ENCODE data around the gene TUFM.
"Not testable (repeated sequence)": the region's sequence is repeated elsewhere in the genome, so short reads cannot be mapped to it uniquely, and the experiment has no call there.

The TUFM gene

DNA sequence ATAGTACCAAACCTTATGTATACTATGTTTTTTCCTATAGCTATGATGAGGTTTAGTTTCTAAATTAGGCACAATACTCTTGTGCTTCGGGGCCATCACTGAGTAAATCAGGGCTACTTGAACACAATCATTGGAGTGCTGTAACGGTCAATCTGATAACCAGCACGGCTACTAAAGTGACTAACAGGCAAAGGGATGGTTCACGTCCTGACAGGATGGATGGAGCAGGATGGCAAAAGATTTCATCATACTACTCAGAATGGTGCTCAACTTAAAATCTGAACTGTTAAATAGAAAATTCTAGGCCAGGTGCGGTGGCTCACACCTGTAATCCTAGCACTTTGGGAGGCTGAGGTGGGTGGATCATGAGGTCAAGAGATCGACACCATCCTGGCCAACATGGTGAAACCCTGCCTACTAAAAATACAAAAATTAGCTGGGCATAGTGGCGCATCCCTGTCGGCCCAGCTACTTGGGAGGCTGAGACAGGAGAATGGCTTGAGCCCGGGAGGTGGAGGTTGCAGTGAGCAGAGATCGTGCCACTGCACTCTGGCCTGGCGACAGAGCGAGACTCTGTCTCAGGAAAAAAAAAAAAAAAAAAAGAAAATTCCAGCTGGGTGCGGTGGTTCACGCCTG lies 7.0 kb downstream of the TUFM start:
- no peak for DNase-seq (ENCODE audit: low read depth, low spot score)

DNA sequence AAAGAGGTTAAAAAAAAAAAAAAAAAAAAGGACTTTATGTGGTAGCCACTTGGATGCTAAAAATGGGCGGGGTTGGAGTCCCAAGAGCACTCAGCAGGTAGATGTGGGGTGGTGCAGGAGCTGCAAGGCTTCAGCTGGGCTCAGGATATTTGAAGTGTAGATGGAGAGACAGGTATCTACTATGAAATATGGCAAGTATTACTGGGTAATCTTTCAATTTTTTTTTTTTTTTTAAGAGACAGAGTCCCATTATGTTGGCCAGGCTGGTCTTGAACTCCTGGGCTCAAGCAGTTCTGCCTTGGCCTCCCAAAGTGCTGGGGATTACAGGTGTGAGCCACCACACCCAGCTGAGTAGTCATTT lies 7.6 kb downstream of the TUFM start:
- DNase-seq (ENCODE audit: low read depth, low spot score): no peak

DNA sequence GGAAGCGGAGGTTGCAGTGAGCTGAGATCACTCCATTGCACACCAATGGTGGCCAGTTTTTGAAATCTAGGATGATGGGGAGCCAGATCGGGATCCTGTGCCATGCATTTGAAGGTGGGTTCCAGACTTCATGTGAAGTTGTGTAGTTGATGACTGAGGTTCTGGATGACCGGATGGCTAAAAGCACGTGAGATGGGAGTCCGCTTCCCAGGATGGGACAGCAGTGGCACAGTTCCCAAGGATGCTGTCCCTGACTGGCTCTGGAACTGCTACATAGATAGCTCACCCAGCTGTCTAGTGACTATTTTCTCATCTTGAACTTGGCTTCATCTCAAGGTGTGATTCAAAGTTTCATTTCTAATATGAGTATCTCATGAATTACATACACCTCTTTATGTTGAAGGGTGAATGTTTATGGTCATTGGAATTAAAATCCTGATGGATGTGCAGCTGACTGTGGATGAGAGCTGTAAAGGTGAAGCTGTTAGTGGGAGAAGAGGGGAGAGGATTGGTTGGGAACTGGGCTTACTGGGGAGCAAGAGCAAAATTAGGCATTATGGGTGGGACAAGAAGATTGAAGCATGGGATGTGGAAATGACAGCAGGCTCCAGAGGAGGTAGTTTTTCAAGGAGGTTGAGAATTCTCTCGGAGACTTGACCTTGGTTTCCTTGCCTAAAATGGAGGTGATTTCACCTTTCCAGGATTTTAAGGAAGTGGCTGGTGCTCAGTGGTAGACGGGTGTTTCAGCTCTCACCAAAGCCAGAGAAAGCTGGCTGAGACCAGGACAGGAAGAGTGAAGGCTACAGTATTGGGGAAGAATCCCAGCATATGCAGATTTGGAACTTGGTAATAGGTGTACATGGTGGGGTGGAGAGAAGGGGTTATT lies 8.2 kb downstream of the TUFM start:
- no peak for DNase-seq (ENCODE audit: low read depth, low spot score)

DNA sequence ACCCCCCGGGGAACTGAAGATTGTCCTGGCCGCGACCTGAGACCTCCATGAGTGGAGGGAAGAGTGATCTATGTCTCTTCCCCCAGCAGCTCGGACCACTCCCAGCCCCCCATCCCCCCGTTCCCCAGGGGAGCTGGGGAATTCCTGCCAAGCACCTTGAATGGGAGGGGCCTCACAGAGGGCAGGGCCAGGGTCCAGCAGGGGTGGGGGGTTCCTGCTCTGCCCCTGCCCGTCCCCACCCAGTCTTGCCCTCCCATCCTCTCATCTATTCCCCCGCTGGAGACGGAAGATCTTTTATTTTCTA lies 9.4 kb downstream of the TUFM start:
- DNase-seq (ENCODE audit: low read depth, low spot score): no peak

DNA sequence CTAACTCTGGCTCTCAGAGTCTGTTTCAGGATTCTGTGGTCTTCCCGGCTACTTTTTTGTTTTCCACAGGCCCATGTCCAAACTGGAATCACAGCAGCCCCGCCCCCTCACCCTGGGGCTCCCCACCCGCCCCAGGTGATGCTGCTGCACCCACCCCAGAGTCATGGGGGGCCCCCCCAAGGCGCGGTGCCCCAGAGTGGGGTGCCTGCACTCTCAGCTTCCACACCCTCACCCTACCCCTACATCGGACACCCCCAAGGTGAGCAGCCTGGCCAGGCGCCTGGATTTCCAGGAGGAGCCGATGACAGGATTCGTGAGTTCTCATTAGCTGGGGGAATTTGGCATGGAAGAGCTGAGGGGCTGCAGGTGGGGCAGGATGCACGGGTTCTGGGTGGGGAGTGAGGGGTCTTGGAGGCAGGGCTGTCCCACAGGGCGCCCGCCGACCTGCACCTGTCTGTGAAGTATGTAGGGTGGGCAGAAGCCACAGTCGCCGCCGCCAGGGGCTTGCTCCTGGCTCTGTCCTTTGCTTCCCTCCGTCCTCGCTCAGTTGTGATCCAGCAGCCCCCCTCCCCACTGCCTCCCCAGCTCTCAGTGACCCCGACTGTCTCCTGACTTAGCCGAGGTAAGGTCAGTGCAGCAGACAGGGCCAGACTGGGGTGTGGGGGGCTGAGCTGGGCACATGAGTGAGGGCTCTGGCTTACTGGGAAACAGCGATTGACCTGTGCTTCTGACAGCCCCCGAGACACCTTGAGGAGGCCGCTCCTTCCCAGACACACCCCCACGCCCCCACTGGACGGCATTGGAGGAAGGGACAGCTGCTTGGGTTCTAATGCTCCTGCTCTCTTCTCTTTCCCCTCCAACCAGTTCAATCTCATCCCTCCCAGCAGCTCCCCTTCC lies 10.0 kb downstream of the TUFM start:
- no peak for DNase-seq (ENCODE audit: low read depth, low spot score)

DNA sequence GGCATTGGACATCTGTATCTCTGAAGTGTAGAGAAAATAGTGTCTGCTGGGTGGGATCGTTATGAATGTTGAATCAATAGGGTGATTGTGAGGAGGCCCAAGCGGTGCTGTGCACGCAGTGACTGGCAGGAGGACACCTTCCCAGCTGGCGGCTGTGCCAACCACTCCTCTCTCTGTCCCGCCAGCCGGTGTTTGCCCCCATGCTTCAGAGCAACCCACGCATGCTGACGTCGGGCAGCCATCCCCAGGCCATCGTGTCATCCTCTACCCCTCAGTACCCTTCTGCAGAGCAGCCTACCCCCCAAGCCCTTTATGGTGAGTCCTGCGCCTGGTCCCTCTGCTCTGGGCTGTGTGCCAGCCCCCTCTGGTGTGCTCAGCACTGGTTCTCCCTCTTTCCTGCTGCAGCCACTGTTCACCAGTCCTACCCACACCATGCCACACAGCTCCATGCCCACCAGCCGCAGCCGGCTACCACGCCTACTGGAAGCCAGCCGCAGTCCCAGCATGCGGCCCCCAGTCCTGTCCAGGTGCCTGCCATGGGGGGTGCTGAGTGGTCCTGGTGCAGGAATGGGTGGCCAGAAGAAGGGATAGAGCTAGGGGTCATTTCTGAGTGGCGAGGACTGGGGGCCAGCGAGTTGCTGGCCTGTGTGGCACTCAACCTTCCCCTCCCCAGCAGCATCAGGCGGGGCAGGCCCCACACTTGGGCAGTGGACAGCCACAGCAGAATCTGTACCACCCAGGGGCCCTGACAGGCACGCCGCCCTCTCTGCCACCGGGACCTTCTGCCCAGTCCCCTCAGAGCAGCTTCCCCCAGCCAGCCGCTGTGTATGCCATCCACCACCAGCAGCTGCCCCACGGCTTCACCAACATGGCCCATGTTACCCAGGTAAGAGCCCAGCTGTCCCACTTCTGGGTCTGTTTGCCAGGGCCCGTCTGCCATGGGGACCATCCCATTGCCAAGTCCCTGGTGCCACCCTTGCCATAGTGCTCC lies 11.0 kb downstream of the TUFM start:
- no peak for DNase-seq (ENCODE audit: low read depth, low spot score)

DNA sequence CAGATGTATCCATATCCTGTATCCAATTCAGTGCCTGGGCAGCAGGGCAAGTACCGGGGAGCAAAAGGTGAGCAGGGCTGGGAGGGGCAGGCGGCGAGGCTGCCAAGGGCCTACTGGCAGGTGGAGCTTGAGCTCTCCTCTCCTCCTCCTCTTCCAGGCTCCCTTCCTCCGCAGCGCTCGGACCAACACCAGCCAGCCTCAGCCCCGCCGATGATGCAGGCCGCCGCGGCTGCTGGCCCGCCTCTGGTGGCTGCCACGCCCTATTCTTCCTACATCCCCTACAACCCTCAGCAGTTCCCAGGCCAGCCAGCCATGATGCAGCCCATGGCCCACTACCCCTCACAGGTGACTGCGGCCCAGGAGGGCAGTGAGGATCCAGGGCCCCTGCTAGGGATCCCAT lies 11.8 kb downstream of the TUFM start:
- no peak for DNase-seq (ENCODE audit: low read depth, low spot score)

DNA sequence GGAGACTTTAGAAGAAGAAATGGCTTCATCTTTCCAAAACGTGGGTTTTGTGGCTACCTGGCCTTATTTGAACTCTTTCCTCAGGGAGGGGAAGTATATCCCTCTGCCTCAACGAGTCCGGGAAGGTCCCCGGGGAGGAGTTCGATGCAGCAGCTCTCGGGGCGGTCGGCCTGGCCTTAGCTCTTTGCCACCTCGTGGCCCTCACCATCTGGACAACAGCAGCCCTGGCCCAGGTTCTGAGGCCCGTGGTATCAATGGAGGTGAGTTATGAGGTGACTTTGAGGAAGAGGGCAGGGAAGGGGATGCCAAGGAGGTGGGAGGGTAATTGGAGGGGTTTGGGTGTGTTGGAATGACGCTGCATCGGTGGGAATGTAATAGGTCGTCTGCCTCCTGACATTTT lies 15.6 kb downstream of the TUFM start:
- DNase-seq (ENCODE audit: low read depth, low spot score): no peak

DNA sequence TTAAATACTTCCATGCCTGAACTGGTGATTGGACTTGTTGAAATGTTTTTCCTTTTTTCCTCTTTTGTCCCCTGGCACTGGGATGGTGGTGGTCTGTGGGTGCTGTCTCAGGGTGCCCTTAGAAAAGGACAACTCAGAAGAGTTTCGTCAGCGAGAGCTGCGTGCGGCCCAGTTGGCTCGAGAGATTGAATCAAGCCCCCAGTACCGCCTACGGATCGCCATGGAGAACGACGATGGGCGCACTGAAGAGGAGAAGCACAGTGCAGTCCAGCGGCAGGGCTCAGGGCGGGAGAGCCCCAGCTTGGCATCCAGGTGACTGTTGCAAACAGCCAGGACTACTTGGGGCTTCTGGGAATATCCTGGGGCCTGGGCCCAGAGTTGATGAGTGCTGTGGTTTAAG lies 16.4 kb downstream of the TUFM start:
- DNase-seq (ENCODE audit: low read depth, low spot score): no peak

DNA sequence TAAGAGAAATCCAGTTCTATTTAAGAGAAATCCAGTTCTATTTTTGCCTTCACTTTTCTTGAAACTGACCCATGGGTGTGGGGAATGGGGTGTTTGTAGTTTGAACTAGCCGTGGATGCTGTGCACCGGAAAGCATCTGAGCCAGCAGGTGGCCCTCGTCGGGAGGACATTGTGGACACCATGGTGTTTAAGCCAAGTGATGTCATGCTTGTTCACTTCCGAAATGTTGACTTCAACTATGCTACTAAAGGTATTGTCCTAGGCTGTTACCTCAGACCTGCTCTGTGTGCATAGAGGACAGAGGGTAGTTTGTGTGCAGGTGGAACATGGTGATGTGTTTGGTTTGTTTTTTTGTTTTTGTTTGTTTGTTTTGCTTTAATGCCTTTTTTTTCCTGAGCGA lies 20.0 kb downstream of the TUFM start:
- peak; percentile 17 for DNase-seq (ENCODE audit: low read depth, low spot score)

DNA sequence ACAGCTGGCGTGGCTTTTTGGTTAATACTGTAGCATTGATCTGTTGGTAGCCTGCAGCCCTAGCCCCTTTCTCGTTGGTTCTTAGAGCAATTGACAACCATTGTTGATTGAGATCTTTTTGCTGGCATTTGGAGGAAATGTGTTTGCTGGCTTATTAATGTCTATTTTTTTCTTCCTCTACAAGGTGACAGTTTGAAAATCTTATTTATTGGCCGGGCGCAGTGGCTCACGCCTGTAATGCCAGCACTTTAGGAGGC lies 21.5 kb downstream of the TUFM start:
- DNase-seq (ENCODE audit: low read depth, low spot score): no peak

DNA sequence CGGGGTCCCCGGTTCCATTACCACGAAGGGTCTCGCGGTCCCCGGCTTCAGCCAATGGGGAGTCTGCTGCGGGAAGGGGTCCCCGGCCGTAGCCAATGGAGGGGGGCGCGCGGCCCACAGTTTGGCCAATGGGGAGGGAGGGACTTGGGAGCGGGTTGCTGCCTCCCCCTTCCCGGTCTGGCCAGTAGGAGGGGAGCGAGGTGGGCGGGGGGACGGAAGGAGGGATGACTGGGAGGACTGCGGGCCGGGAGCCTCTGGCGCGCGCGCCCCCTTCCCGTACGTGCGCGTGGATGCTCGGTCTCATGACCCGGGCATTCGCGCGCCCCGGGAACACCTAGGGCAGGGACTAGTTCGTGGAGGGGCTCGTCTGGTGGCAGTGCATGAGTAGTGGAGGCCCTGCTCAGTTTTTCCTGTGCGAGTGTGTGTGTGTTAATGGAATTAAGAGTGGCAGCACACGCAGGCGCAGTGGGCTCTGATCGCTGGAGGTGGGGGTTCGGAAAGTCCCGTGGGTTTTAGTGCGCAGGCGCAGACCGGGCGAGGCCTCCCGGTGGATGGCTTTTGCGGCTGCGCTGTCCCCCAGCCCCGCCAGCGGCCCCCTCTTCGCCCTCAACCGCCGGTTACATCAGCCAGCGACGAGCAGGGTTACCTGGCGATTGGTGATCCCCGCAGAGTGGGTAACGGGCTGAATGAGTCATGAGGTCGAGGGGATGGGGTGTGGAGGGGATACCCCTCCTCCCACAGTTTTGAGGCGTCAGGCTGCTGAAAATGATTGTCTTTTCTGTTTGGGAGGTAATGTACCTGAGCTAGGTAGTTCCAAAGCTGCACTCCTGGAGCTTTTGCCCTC lies 22.1 kb downstream of the TUFM start:
- DNase-seq (ENCODE audit: low read depth, low spot score): peak; percentile 99

DNA sequence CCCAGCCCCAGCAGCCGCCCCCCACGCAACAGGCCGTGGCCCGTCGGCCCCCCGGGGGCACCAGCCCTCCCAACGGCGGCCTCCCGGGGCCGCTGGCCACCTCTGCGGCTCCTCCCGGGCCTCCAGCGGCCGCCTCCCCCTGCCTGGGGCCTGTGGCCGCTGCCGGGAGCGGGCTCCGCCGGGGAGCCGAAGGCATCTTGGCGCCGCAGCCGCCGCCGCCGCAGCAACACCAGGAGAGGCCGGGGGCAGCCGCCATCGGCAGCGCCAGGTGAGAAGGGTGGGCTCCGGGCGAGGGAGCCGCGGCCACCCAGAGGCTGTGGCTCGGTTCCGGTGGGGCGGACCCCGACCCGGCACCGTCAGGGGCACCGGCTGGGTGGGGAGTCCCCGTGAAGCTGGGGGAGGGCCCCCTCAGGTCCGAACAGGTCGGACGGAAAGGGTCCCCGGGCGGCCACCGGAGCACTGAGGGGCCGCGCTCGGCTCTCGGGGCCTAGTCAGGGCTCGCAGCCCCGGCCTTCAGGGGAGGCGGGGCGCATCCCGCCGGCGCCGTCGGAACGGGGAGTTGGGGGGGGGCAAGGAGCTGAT lies 22.8 kb downstream of the TUFM start:
- peak; percentile 48 for DNase-seq (ENCODE audit: low read depth, low spot score)

DNA sequence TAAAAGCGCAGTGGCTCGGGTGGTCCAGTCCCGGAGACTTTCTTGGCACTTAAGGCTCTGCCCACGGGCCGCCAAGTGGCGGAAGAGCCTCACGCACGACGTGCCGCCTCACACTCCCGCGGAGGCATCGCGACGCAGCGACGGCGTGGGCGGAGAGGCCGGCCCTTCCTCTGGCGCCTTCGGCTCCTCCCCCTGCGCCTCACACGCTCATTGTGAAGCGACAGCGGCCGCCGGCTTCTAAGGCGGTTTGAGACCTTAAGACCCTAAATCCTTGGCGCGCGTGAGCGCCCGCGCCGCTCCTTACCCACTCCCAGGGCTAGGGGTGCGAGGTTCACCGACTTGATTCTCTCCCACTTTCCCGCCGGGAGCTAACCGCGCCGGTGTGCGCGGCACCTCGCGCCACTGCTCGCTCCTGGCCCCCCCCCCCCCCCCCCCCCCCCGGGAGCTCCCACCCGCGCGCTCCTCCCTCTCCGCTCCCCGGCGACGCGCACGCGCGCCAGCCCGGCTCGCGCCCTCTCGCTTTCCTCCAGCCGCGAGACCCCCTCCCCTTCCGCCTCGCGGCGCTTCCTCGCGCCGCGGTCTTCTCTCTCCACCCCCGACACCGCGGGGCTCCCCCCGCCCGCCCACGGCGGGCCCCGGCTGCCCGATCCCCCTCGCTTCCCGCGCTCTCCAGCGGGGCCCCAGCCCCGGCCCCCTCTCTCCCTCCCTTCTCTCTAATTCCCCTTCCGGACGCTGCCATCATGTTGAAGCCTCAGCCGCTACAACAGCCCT lies 23.4 kb downstream of the TUFM start, which contains the start of gene ATXN2L:
TSS of gene ATXN2L (plus strand) at position 480 of the 771 bp plus-strand sequence. CDS start at position 741, 261 bp downstream.
- peak; percentile 98 for DNase-seq (ENCODE audit: low read depth, low spot score)

DNA sequence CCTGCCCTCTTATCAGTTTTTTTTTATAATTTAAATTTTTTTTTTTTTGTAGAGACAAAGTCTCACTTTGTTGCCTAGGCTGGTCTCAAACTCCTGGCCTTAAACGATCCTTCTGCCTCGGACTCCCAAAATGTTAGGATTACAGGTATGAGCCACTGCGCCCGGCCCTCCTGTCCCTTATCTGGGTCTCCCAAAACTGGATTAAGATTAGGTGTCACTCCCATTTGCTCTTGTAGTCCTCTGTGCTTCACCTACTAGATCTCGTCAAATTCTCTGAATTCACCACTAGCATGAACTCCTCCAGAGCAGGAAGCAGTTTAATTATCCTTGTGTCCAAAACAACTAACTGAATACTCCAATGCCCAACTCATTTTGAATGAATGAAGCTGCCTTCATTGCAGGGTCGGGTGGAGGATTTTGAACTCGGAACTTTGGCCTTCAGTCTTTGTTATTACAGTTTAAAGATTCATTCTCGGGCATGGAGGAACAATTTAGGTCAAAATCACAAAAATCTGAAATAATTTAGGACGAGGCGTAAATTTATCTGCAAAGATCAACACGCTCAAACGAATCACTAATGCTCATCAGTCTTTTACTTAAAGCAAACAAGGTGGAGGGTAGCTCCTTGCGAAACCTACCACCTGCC lies 24.2 kb downstream of the TUFM start:
- no peak for DNase-seq (ENCODE audit: low read depth, low spot score)

DNA sequence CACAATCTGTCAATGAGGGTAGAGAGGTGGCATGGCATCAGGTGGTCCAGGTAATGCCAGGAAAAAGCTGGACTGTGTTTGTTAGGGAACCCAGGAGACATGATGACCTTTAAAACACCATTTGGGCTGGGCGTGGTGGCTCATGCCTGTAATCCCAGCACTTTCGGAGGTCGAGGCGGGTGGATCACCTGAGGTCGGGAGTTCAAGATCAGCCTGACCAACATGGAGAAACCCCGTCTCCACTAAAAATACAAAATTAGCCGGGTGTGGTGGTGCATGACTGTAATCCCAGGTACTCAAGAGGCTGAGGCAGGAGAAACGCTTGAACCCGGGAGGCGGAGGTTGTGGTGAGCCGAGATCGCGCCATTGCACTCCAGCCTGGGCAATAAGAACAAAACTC lies 25.6 kb downstream of the TUFM start:
- DNase-seq (ENCODE audit: low read depth, low spot score): not testable (repeated sequence)

DNA sequence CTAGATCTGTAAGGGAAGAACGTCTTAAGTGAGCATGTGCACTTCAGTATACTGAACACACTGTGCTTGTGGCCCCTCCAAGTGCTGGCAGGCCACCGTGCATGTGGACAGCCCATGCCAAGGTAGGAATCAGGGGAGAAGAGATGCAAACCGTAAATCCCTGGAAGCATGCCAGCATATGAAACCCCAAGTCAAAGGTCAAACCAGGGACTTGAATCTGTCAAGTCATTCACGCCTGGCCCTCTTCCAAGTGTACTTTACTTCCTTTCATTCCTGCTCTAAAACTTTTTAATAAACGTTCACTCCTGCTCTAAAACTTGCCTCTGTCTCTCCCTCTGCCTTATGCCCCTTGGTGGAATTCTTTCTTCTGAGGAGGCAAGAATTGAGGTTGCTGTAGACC lies 26.1 kb downstream of the TUFM start:
- DNase-seq (ENCODE audit: low read depth, low spot score): no peak

DNA sequence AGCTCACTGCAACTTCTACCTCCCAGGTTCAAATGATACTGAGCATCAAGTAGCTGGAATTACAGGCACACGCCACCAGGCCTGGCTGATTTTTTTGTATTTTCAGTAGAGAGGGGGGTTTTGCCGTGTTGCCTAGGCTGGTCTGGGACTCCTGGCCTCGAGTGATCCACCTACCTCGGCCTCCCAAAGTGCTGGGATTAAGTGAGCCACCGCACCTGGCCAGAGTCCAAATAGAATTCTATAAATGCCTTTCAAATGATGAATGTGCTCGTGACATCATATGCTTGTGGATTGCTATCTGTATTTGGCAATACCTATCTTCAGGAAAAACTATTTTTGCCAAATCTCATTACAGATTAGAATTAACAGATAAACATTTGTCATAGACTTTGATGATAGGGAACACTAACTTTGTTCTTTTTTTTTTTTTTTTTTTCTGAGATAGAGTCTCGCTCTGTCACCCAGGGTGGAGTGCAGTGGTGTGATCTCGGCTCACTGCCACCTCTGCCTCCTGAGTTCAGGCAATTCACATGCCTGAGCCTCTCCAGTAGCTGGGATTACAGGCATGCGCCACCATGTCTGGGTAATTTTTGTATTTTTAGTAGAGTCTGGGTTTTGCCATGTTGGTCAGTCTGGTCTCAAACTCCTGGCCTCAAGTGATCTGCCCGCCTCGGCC lies 38.6 kb downstream of the TUFM start:
- not testable (repeated sequence) for DNase-seq (ENCODE audit: low read depth, low spot score)

Measured in astrocyte of the hippocampus (primary cell).